ENCODE measurements around the gene CMTM6. TPM values are rescaled to one million over a fixed set of nuclear protein-coding genes. Genes with fewer than 3 reads are reported as not detected.
A peak's percentile ranks its signal among the peaks of the same experiment; 100 is the strongest.

CMTM6 gene
- total RNA-seq, 6 donors from 2014 or later, result 16.8 to 86.0 (median 61.3) TPM

- 84 to 87% methylated on average over 3 of the region's 3 CpGs for WGBS, 2 donors
- TF ChIP-seq POLR2AphosphoS5 (IDR thresholded peaks at IDR 0.05) (no peak), EP300 (IDR thresholded peaks at IDR 0.05) (no peak), POLR2A (IDR thresholded peaks at IDR 0.05) (no peak)
- TF ChIP-seq, protein P1, sequence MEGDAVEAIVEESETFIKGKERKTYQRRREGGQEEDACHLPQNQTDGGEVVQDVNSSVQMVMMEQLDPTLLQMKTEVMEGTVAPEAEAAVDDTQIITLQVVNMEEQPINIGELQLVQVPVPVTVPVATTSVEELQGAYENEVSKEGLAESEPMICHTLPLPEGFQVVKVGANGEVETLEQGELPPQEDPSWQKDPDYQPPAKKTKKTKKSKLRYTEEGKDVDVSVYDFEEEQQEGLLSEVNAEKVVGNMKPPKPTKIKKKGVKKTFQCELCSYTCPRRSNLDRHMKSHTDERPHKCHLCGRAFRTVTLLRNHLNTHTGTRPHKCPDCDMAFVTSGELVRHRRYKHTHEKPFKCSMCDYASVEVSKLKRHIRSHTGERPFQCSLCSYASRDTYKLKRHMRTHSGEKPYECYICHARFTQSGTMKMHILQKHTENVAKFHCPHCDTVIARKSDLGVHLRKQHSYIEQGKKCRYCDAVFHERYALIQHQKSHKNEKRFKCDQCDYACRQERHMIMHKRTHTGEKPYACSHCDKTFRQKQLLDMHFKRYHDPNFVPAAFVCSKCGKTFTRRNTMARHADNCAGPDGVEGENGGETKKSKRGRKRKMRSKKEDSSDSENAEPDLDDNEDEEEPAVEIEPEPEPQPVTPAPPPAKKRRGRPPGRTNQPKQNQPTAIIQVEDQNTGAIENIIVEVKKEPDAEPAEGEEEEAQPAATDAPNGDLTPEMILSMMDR (IDR thresholded peaks at IDR 0.05), result no peak
- Histone ChIP-seq H3K9me3 (no peaks in the 10 kb centered on the region), H3K4me1 (peaks cover 2 to 8% (median 4%) of the 10 kb centered on the region in 4 donors), H3K27me3 (no peaks in the 10 kb centered on the region), H3K36me3 (peaks cover 2 to 47% (median 14%) of the 10 kb centered on the region in 4 donors), H3K4me3 (no peak overlapping the region), H3K27ac (no peak overlapping the region)
- ATAC-seq (ENCODE audit: low FRiP score in 2 of 2), result no peak
- no peak for DNase-seq
These were observed 14.7 kb downstream of the CMTM6 start for GRCh38 chr3:32487781-32488473.

DNA sequence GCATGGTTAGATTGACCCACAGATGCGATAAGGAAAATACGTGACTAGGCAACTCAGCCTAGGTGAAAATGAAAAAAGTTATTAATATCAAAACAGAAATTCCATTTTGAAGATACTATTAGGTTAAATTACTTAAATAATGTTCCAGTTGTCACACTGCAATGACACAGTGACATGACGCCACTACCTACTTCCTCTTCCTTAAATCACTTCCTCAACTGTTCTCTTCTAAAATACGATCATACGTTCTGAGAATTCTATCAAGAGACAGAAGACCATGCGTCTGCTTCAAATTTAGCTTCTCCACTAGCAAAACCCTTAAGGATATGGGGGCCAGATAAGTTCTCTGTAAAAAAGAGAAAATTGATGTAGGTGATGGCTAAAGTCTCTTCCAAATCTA, 18.2 kb downstream of the CMTM6 start:
- WGBS, 2 donors, result 67 to 80% methylated on average over 6 of the region's 6 CpGs
- ATAC-seq (ENCODE audit: low FRiP score in 2 of 2), result peak in 1 of 2 donors; percentile 76
- Histone ChIP-seq H3K27ac (peak overlapping the region; percentile 7 to 73 (median 42)), H3K36me3 (peaks cover 2 to 57% (median 17%) of the 10 kb centered on the region in 4 donors), H3K4me1 (peaks cover 0 to 8% (median 2%) of the 10 kb centered on the region in 4 donors), H3K9me3 (no peaks in the 10 kb centered on the region), H3K27me3 (no peaks in the 10 kb centered on the region), H3K4me3 (no peak overlapping the region)
- no peak for DNase-seq
- no peak for TF ChIP-seq EP300 (IDR thresholded peaks at IDR 0.05)
- TF ChIP-seq POLR2AphosphoS5 (IDR thresholded peaks at IDR 0.05), result peak in 1 of 2 donors; percentile 53
- peak in 1 of 4 donors; percentile 39 for TF ChIP-seq POLR2A (IDR thresholded peaks at IDR 0.05)
- TF ChIP-seq, protein P1 (IDR thresholded peaks at IDR 0.05), result no peak

- H3K4me1 ChIP-seq, result peaks cover 0 to 8% (median 2%) of the 10 kb centered on the region in 4 donors
- H3K27me3 ChIP-seq, result no peaks in the 10 kb centered on the region
- 57 to 67% methylated on average over 1 of the region's 1 CpG for WGBS, 2 donors
- TF ChIP-seq EP300 (IDR thresholded peaks at IDR 0.05) (no peak), POLR2A (IDR thresholded peaks at IDR 0.05) (no peak), POLR2AphosphoS5 (IDR thresholded peaks at IDR 0.05) (no peak)
- TF ChIP-seq, protein P1 (IDR thresholded peaks at IDR 0.05), result no peak
- DNase-seq (no peak), ATAC-seq (ENCODE audit: low FRiP score in 2 of 2) (no peak)
- no peak overlapping the region for H3K4me3 ChIP-seq
- H3K36me3 ChIP-seq, result peaks cover 2 to 64% (median 17%) of the 10 kb centered on the region in 4 donors
- H3K9me3 ChIP-seq, result no peaks in the 10 kb centered on the region
- H3K27ac ChIP-seq, result peak overlapping the region in 2 of 4 donors; percentile 7 to 70
These were observed 18.9 kb downstream of the CMTM6 start for GRCh38 chr3:32483772-32484171.

DNA sequence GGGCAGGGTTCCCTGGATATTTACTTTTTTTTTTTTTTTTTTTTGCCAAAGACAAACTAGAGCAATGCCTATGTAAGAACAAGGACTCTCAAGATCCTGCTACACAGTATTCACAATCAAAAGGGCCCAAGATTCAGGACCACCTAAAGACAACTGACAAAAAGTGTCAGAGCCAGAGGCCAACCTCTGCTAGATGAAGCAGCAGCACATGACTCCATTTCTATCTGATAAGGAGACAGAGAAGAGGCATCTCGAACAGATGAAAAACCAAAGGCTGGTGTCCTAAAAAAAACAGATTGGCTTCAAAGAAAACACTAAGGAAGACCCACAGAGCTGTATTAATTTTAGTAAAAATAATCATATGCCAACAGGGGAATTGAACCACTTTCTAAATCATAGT, 20.0 kb downstream of the CMTM6 start:
- Histone ChIP-seq H3K27me3 (no peaks in the 10 kb centered on the region), H3K36me3 (peaks cover 2 to 70% (median 17%) of the 10 kb centered on the region in 4 donors), H3K4me1 (peaks cover 0 to 8% (median 2%) of the 10 kb centered on the region in 4 donors), H3K4me3 (no peak overlapping the region), H3K9me3 (no peaks in the 10 kb centered on the region), H3K27ac (no peak overlapping the region)
- DNase-seq (no peak), ATAC-seq (ENCODE audit: low FRiP score in 2 of 2) (no peak)
- TF ChIP-seq, protein P1 (IDR thresholded peaks at IDR 0.05), result no peak
- no peak for TF ChIP-seq POLR2AphosphoS5 (IDR thresholded peaks at IDR 0.05)
- TF ChIP-seq EP300 (IDR thresholded peaks at IDR 0.05), result no peak
- TF ChIP-seq POLR2A (IDR thresholded peaks at IDR 0.05), result no peak
- WGBS, 2 donors, result 81 to 84% methylated on average over 1 of the region's 1 CpG

Measured in upper lobe of left lung (tissue), 6 donors.